HCT116 (cell line): ENCODE data around the gene GFY. TPM values are rescaled to one million over a fixed set of nuclear protein-coding genes. Genes with fewer than 3 reads are reported as not detected.

ENCODE experiments used
- ATAC-seq: fragments of 200-7000 bp; cut with Tn5 transposase; 2 replicates; pipeline ENCODE4 v1.9.1; 2020; ENCODE audit warnings: mild to moderate bottlenecking, moderate library complexity
- BruUV-seq: library from RNA; stranded (reverse); fragments of 400-500 nt; replicated peaks from 2 replicates; lab custom pipeline; 2021; lab: Mats Ljungman, UMichigan
- CTCF ChIA-PET: fragments of 300-600 bp; sonication (Branson Sonifier 250); formaldehyde crosslinking; loops from one replicate; lab custom pipeline; 2021; ENCODE audit warnings: antibody characterized with exemption; lab: Charles Lee
- POLR2A ChIA-PET: fragments of 300-600, 350-600 bp; sonication (Branson Sonifier 250); formaldehyde crosslinking; loops from one replicate; lab custom pipeline; 2021; ENCODE audit warnings: antibody characterized with exemption; lab: Charles Lee
- RAD21 ChIA-PET, 2 experiments: fragments of 300-600 bp; sonication (Branson Sonifier 250); formaldehyde crosslinking; loops; one replicate each; lab custom pipeline; 2023; ENCODE audit warnings: low total read pairs in 2 of 2; ENCODE audit not compliant: uncharacterized antibody in 2 of 2, unreplicated experiment in 2 of 2, low non-redundant PET in 1 of 2; lab: Charles Lee
- DNase-seq: peaks from one replicate; pipeline ENCODE4 v3.0.0-alpha.2; 2010; ENCODE audit warnings: low read depth, low spot score
- H2AFZ ChIP-seq: fragments of 200-600 bp; shearing (Covaris generic), sonication (generic); 2 replicates; pipeline ENCODE4 v1.6.1; 2017; ENCODE audit warnings: low read depth, mixed run types, mixed read lengths, antibody characterized with exemption, low read length; ENCODE audit not compliant: poor library complexity, severe bottlenecking
- H3K27ac ChIP-seq: 2 replicates; pipeline ENCODE4 v1.5.1; 2012; ENCODE audit warnings: low read depth, low read length
- H3K27me3 ChIP-seq: fragments of 200-600 bp; sonication (generic); 2 replicates; pipeline ENCODE4 v1.6.1; 2016; ENCODE audit warnings: mixed run types, low read length, mixed read lengths; ENCODE audit not compliant: insufficient read depth
- H3K36me3 ChIP-seq, 2 experiments: fragments of 200-500 bp in 1 of 2; fragments of 200-600 bp in 1 of 2; sonication (Bioruptor generic) in 1 of 2; sonication (generic) in 1 of 2; 2 replicates each; pipeline versions ENCODE4 v1.5.1 to v1.6.1; 2014 to 2016; ENCODE audit warnings: low read length in 2 of 2, inconsistent platforms in 1 of 2, mixed read lengths in 1 of 2, mixed run types in 1 of 2; ENCODE audit not compliant: insufficient read depth in 2 of 2, control insufficient read depth in 1 of 2
- H3K4me1 ChIP-seq, 2 experiments: fragments of 200-600 bp in 1 of 2; sonication (generic) in 1 of 2; 2 replicates each; pipeline versions ENCODE4 v1.5.1 to v1.6.1; 2012 to 2017; ENCODE audit warnings: low read length in 2 of 2, inconsistent platforms in 1 of 2, mild to moderate bottlenecking in 1 of 2, mixed read lengths in 1 of 2, mixed run types in 1 of 2, moderate library complexity in 1 of 2; ENCODE audit not compliant: insufficient read depth in 2 of 2, control insufficient read depth in 1 of 2
- H3K4me2 ChIP-seq: fragments of 200-600 bp; sonication (generic); 2 replicates; pipeline ENCODE4 v1.6.1; 2017; ENCODE audit warnings: mixed run types, low read length, mixed read lengths
- H3K4me3 ChIP-seq, 2 experiments: fragments of 200-600 bp in 1 of 2; sonication (generic) in 1 of 2; replicated peaks in 1 of 2; 2 replicates each; pipeline ENCODE4 v1.5.1; 2011 to 2016; ENCODE audit warnings: low read length in 2 of 2, control low read depth in 1 of 2, low read depth in 1 of 2, mild to moderate bottlenecking in 1 of 2, mixed read lengths in 1 of 2, mixed run types in 1 of 2
- H3K79me2 ChIP-seq: fragments of 200-600 bp; sonication (generic); 2 replicates; pipeline ENCODE4 v1.6.1; 2017; ENCODE audit warnings: mild to moderate bottlenecking, mixed run types, low read length, moderate library complexity, mixed read lengths; ENCODE audit not compliant: insufficient read depth
- H3K9ac ChIP-seq: fragments of 200-600 bp; sonication (generic); 2 replicates; pipeline ENCODE4 v1.6.1; 2016; ENCODE audit warnings: low read length, mixed read lengths
- H3K9me2 ChIP-seq: fragments of 200-600 bp; sonication (generic), shearing (Covaris generic); 2 replicates; pipeline ENCODE4 v1.6.1; 2017; ENCODE audit warnings: mixed run types, mild to moderate bottlenecking, moderate library complexity; ENCODE audit not compliant: insufficient read depth
- H3K9me3 ChIP-seq, 2 experiments: fragments of 200-500 bp in 1 of 2; fragments of 200-600 bp in 1 of 2; sonication (Bioruptor generic) in 1 of 2; sonication (generic) in 1 of 2; 2 replicates each; pipeline ENCODE4 v1.6.1; 2014 to 2017; ENCODE audit warnings: low read length in 2 of 2, mixed read lengths in 2 of 2, inconsistent platforms in 1 of 2, low read depth in 1 of 2, mild to moderate bottlenecking in 1 of 2, mixed run types in 1 of 2, moderate library complexity in 1 of 2; ENCODE audit not compliant: control insufficient read depth in 1 of 2, insufficient read depth in 1 of 2
- H4K20me1 ChIP-seq: fragments of 200-600 bp; sonication (generic), shearing (Covaris generic); 2 replicates; pipeline ENCODE4 v1.6.1; 2017; ENCODE audit warnings: mixed run types, mild to moderate bottlenecking, moderate library complexity; ENCODE audit not compliant: insufficient read depth
- ATF3 ChIP-seq: IDR thresholded peaks from 2 replicates; pipeline ENCODE4 v1.6.1; 2012
- CEBPB ChIP-seq: IDR thresholded peaks from 2 replicates; pipeline ENCODE4 v1.6.1; 2012; ENCODE audit warnings: low read depth
- CTCF ChIP-seq, 3 experiments: fragments of 200-600 bp in 1 of 3; sonication (generic) in 1 of 3; IDR thresholded peaks in 2 of 3; conservative IDR thresholded peaks in 1 of 3; 2 replicates each; pipeline ENCODE4 v1.5.1; 2012 to 2017; ENCODE audit warnings: low read depth in 2 of 3, low read length in 2 of 3, antibody characterized with exemption in 1 of 3, borderline replicate concordance in 1 of 3, control low read depth in 1 of 3, mild to moderate bottlenecking in 1 of 3, mixed read lengths in 1 of 3, mixed run types in 1 of 3, moderate library complexity in 1 of 3; ENCODE audit not compliant: insufficient read depth in 1 of 3
- ELF1 ChIP-seq: IDR thresholded peaks from 2 replicates; pipeline ENCODE4 v1.6.1; 2012; ENCODE audit warnings: low read depth, borderline replicate concordance
- EZH2 ChIP-seq: fragments of 200-600 bp; sonication (generic); IDR thresholded peaks from 2 replicates; pipeline ENCODE4 v1.6.1; 2017; ENCODE audit warnings: antibody characterized with exemption, mixed run types
- EZH2phosphoT487 ChIP-seq: fragments of 200-600 bp; IDR thresholded peaks from 2 replicates; pipeline ENCODE4 v1.6.1; 2018; ENCODE audit warnings: antibody characterized with exemption, borderline replicate concordance
- JUND ChIP-seq: IDR thresholded peaks from 2 replicates; pipeline ENCODE4 v1.6.1; 2012
- POLR2AphosphoS5 ChIP-seq: IDR thresholded peaks from 2 replicates; pipeline ENCODE4 v1.6.1; 2011; ENCODE audit warnings: mild to moderate bottlenecking, low read depth, low read length, moderate library complexity
- SIN3A ChIP-seq: IDR thresholded peaks from 2 replicates; pipeline ENCODE4 v1.6.1; 2012; ENCODE audit warnings: low read depth
- SRF ChIP-seq: IDR thresholded peaks from 2 replicates; pipeline ENCODE4 v1.6.1; 2012; ENCODE audit warnings: low read depth
- TCF7L2 ChIP-seq: IDR thresholded peaks from 2 replicates; pipeline ENCODE4 v1.7.0; 2011; ENCODE audit warnings: borderline replicate concordance, inconsistent platforms; ENCODE audit not compliant: insufficient read depth, insufficient read length; ENCODE audit errors: extremely low read depth
- ZNF274 ChIP-seq: fragments of 200-500 bp; sonication (Bioruptor generic); IDR thresholded peaks from 2 replicates; pipeline ENCODE4 v1.6.1; 2014; ENCODE audit warnings: mild to moderate bottlenecking, low read depth, low read length, inconsistent platforms
- intact Hi-C: fragments of 100-400 bp; cut with micrococcal nuclease; formaldehyde crosslinking; loops from 2 replicates; pipeline ENCODE4 v1.10.0; 2022
- total RNA-seq: library from RNA; stranded (reverse); gene quantifications from one replicate; pipeline ENCODE4 v1.2.1, GENCODE V29; 2021; ENCODE audit not compliant: unreplicated experiment
- TF ChIP-seq, protein P1 (sequence below): IDR thresholded peaks from 2 replicates; pipeline ENCODE4 v1.6.1; 2012

GFY gene
- total RNA-seq, 1 experiment from 2014 or later, result 2.6 TPM

DNA sequence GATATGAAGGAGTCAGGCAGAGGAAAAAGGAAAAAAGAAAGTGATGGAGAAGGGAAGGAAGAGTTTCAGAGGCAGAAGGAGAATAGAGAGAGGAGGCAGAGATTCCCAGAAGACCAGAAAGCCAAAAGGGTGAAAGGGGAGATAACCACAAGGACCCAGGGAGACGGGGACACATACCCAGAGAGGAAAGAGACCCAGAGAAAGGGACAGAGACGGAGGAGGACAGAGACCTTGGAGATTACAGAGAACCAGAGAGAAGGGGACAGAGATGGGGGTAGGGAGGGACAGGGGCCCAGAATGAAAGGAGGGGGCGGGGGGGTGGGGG, 3.3 kb upstream of the GFY start:
- no peak overlapping the region for H3K27ac ChIP-seq
- H3K4me2 ChIP-seq, result no peak overlapping the region
- no TSS peak for BruUV-seq
- no peak overlapping the region for H3K9ac ChIP-seq
- ChIA-PET RAD21 (no interaction called here), CTCF (no interaction called here), POLR2A (no interaction called here)
- no peaks in the 10 kb centered on the region for H4K20me1 ChIP-seq
- H3K9me2 ChIP-seq, result no peaks in the 10 kb centered on the region
- H3K79me2 ChIP-seq, result no peaks in the 10 kb centered on the region
- H3K4me1 ChIP-seq, result peaks cover 9 to 25% of the 10 kb centered on the region in 2 experiments; a peak in 3 of 4 replicates
- peaks cover 20% of the 10 kb centered on the region; the same call in 1 of the 2 replicates for H3K27me3 ChIP-seq
- intact Hi-C loops, result no loop called here
- H3K4me3 ChIP-seq, result no peak overlapping the region
- H3K36me3 ChIP-seq, result no peaks in the 10 kb centered on the region
- H3K9me3 ChIP-seq, result no peaks in the 10 kb centered on the region
- DNase-seq, result no peak
- TF ChIP-seq POLR2AphosphoS5, result no peak
- TF ChIP-seq CTCF (IDR thresholded peaks at IDR 0.05 in 2 of 3, conservative IDR thresholded peaks at IDR 0.05 in 1 of 3; ENCODE audit: borderline replicate concordance in 1 of 3, insufficient read depth in 1 of 3, low read depth in 2 of 3, low read length in 2 of 3), result no peak
- no peak for TF ChIP-seq JUND
- TF ChIP-seq, protein P1, sequence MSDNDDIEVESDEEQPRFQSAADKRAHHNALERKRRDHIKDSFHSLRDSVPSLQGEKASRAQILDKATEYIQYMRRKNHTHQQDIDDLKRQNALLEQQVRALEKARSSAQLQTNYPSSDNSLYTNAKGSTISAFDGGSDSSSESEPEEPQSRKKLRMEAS, result no peak
- TF ChIP-seq TCF7L2, result no peak
- no peak for TF ChIP-seq ELF1
- no peak for TF ChIP-seq EZH2phosphoT487
- no peak for TF ChIP-seq EZH2
- TF ChIP-seq SRF, result no peak
- no peak for TF ChIP-seq ZNF274
- no peak for TF ChIP-seq CEBPB
- no peak for TF ChIP-seq SIN3A
- no peak for TF ChIP-seq ATF3
- ATAC-seq, result no peak
- no peak overlapping the region for H2AFZ ChIP-seq
